GM12878 (cell line): Measurements from ENCODE around the gene NEAT1. TPM values are rescaled to one million over a fixed set of nuclear protein-coding genes. Genes with fewer than 3 reads are reported as not detected.

Experiments used
- ATAC-seq: fragments of 200-7000 bp; cut with Tn5 transposase; 3 replicates; pipeline ENCODE4 v1.9.1; 2020; ENCODE audit warnings: mild to moderate bottlenecking, moderate library complexity
- BruUV-seq: library from RNA; stranded (reverse); fragments of 400-500 nt; replicated peaks from 2 replicates; lab custom pipeline; 2021; lab: Mats Ljungman, UMichigan
- CTCF ChIA-PET: fragments of 300-600 bp; sonication (Branson Sonifier 250); formaldehyde crosslinking; extraction: SDS; loops from one replicate; lab custom pipeline; 2021; ENCODE audit warnings: inconsistent platforms; lab: Yijun Ruan, JAX
- POLR2A ChIA-PET: fragments of 350-600 bp; formaldehyde crosslinking; extraction: SDS; loops from one replicate; lab custom pipeline; 2021; ENCODE audit warnings: inconsistent platforms; lab: Charles Lee
- RAD21 ChIA-PET: fragments of 300-600 bp; sonication (Branson Sonifier 250); formaldehyde crosslinking; loops from one replicate; lab custom pipeline; 2023; ENCODE audit warnings: antibody characterized with exemption; ENCODE audit not compliant: unreplicated experiment; lab: Charles Lee
- SMC1A ChIA-PET: fragments of 300-600 bp; sonication (Branson Sonifier 250); formaldehyde crosslinking; loops from one replicate; lab custom pipeline; 2023; ENCODE audit not compliant: unreplicated experiment, uncharacterized antibody; lab: Charles Lee
- DNase-seq: peaks from one replicate; pipeline ENCODE4 v3.0.0-alpha.2; 2011; ENCODE audit warnings: low read depth, low spot score
- FAIRE-seq: peaks from 3 replicates; lab custom pipeline; 2011; peaks lifted over from hg19 to GRCh38; lab: Jason Lieb, UNC
- H2AFZ ChIP-seq: 2 replicates; pipeline ENCODE4 v1.6.0; 2011; ENCODE audit warnings: low read depth, low read length, control low read depth; ENCODE audit not compliant: control insufficient read depth
- H3K27ac ChIP-seq: 2 replicates; pipeline ENCODE4 v1.5.1; 2011; ENCODE audit warnings: control low read depth; ENCODE audit not compliant: control insufficient read depth, insufficient read depth
- H3K27me3 ChIP-seq, 2 experiments: replicated peaks in 1 of 2; 2 replicates each; pipeline versions ENCODE4 v1.6.0 to v1.6.1; 2011; ENCODE audit warnings: low read length in 1 of 2; ENCODE audit not compliant: control insufficient read depth in 2 of 2, insufficient read depth in 2 of 2
- H3K36me3 ChIP-seq, 2 experiments: 2 replicates each; pipeline ENCODE4 v1.5.1; 2011; ENCODE audit warnings: low read length in 1 of 2; ENCODE audit not compliant: control insufficient read depth in 2 of 2, insufficient read depth in 2 of 2
- H3K4me1 ChIP-seq: 2 replicates; pipeline ENCODE4 v1.6.1; 2011; ENCODE audit warnings: mild to moderate bottlenecking, low read length, moderate library complexity, mixed read lengths; ENCODE audit not compliant: control insufficient read depth, insufficient read depth
- H3K4me2 ChIP-seq: 2 replicates; pipeline ENCODE4 v1.6.0; 2011; ENCODE audit warnings: control low read depth; ENCODE audit not compliant: control insufficient read depth, insufficient read depth
- H3K4me3 ChIP-seq: fragments of 200-600 bp; sonication (generic); 2 replicates; pipeline ENCODE4 v1.5.1; 2016
- H3K79me2 ChIP-seq: 2 replicates; pipeline ENCODE4 v1.6.0; 2011; ENCODE audit warnings: low read length; ENCODE audit not compliant: control insufficient read depth, insufficient read depth
- H3K9ac ChIP-seq: 2 replicates; pipeline ENCODE4 v1.8.0; 2011; ENCODE audit warnings: low read length, control low read depth, mixed read lengths; ENCODE audit not compliant: control insufficient read depth, insufficient read depth
- H3K9me3 ChIP-seq: replicated peaks from 3 replicates; pipeline ENCODE4 v1.5.1; 2011; ENCODE audit warnings: mild to moderate bottlenecking, low read length; ENCODE audit not compliant: control insufficient read depth, insufficient read depth
- H4K20me1 ChIP-seq: 2 replicates; pipeline ENCODE4 v1.6.0; 2011; ENCODE audit not compliant: control insufficient read depth, insufficient read depth
- ATF7 ChIP-seq: fragments of 450-650 bp; IDR thresholded peaks from 2 replicates; pipeline ENCODE4 v1.6.1; 2016; ENCODE audit warnings: low read depth, mild to moderate bottlenecking
- E4F1 ChIP-seq: fragments of 450-650 bp; IDR thresholded peaks from 2 replicates; pipeline ENCODE4 v1.6.1; 2018; ENCODE audit warnings: borderline replicate concordance, mild to moderate bottlenecking; ENCODE audit not compliant: partially characterized antibody
- ELK1 ChIP-seq: IDR thresholded peaks from 2 replicates; pipeline ENCODE4 v1.6.1; 2012; ENCODE audit warnings: low read depth, low read length, improper control_type of control experiment
- GABPA ChIP-seq: IDR thresholded peaks from 2 replicates; pipeline ENCODE4 v1.6.1; 2014; ENCODE audit warnings: antibody characterized with exemption, low read depth, mild to moderate bottlenecking, inconsistent platforms
- IKZF1 ChIP-seq: fragments of 450-650 bp; conservative IDR thresholded peaks from 2 replicates; pipeline ENCODE4 v1.6.1; 2017; ENCODE audit warnings: antibody characterized with exemption, mild to moderate bottlenecking
- IKZF2 ChIP-seq, 2 experiments: fragments of 450-650 bp; IDR thresholded peaks; 2 replicates each; pipeline ENCODE4 v1.6.1; 2017; ENCODE audit warnings: mild to moderate bottlenecking in 2 of 2, moderate library complexity in 2 of 2
- MEF2A ChIP-seq: IDR thresholded peaks from 2 replicates; pipeline ENCODE4 v1.6.1; 2011; ENCODE audit warnings: low read depth, mild to moderate bottlenecking, low read length, moderate library complexity; ENCODE audit not compliant: insufficient read depth
- PBX3 ChIP-seq: IDR thresholded peaks from 2 replicates; pipeline ENCODE4 v1.6.1; 2011; ENCODE audit warnings: mild to moderate bottlenecking, low read depth, low read length, moderate library complexity; ENCODE audit not compliant: insufficient replicate concordance
- POLR2A ChIP-seq: IDR thresholded peaks from 2 replicates; pipeline ENCODE4 v1.6.1; 2011; ENCODE audit warnings: low read depth, mild to moderate bottlenecking, low read length
- POLR2AphosphoS2 ChIP-seq: IDR thresholded peaks from 2 replicates; pipeline ENCODE4 v1.6.1; 2011; ENCODE audit warnings: low read depth, mild to moderate bottlenecking, low read length, improper control_type of control experiment, moderate library complexity
- POU2F2 ChIP-seq: IDR thresholded peaks from 3 replicates; pipeline ENCODE4 v1.6.1; 2011; ENCODE audit warnings: low read depth, mild to moderate bottlenecking, low read length, borderline replicate concordance
- RBBP5 ChIP-seq: fragments of 200-600 bp; sonication (generic); conservative IDR thresholded peaks from 2 replicates; pipeline ENCODE4 v1.6.1; 2016
- SMAD1 ChIP-seq: fragments of 450-650 bp; IDR thresholded peaks from 2 replicates; pipeline ENCODE4 v1.6.1; 2018; ENCODE audit warnings: mild to moderate bottlenecking, low read depth; ENCODE audit not compliant: partially characterized antibody
- SP1 ChIP-seq: IDR thresholded peaks from one replicate; pipeline ENCODE4 v1.6.1; 2011; ENCODE audit warnings: low read depth, low read length
- TCF3 ChIP-seq: IDR thresholded peaks from 2 replicates; pipeline ENCODE4 v1.6.1; 2012; ENCODE audit warnings: low read depth, mild to moderate bottlenecking, low read length, borderline replicate concordance; ENCODE audit not compliant: insufficient read depth
- WGBS: methylation state at CpG from one replicate; pipeline ENCODE4 v1.1.6; 2016; ENCODE audit warnings: low lambda C conversion rate; ENCODE audit not compliant: insufficient replicate concordance, insufficient coverage; ENCODE audit errors: missing lambda C conversion rate; 5-methylcytosine and 5-hydroxymethylcytosine counted together
- in situ Hi-C: fragments of 300-500 bp; cut with MboI; formaldehyde crosslinking; loops from 9 replicates; pipeline ENCODE4 v1.14.3; 2018; ENCODE audit warnings: mixed read lengths
- intact Hi-C: fragments of 100-400 bp; cut with micrococcal nuclease; formaldehyde crosslinking; loops from one replicate; pipeline ENCODE4 v1.14.2; 2022; ENCODE audit not compliant: unreplicated experiment
- polyA plus RNA-seq, 11 experiments: library from polyadenylated mRNA; depleted of rRNA in 4 of 11; unstranded in 6 of 11; stranded (reverse) in 5 of 11; fragments of >200 nt; fragmentation: Nextera tagmentation in 4 of 11; fragmentation: Illumina TruSeq in 1 of 11; extraction: Ambion mirVana in 4 of 11; extraction: Trizol in 1 of 11; gene quantifications; 1 replicate in 1 of 11; 2 replicates in 10 of 11; pipeline versions ENCODE4 v1.2.1 to v1.2.3, GENCODE V29; 2011 to 2016; ENCODE audit warnings: inconsistent platforms in 2 of 11, missing spikeins in 2 of 11, low read depth in 1 of 11
- total RNA-seq, 4 experiments: library from RNA; depleted of rRNA in 3 of 4; stranded (reverse); fragments of >200 nt in 3 of 4; fragmentation: Illumina TruSeq in 1 of 4; extraction: Trizol in 1 of 4; gene quantifications; 2 replicates each; pipeline versions ENCODE4 v1.2.1 to v1.2.3, GENCODE V29; 2013 to 2021

NEAT1 gene
- total and polyA plus RNA-seq, 10 of the 15 experiments (the other 5 are each of a cell fraction or from before 2014, with no cell fraction given): 13.6 to 328 (median 69.4) TPM

GRCh38 chr11:65429068-65429681, 6.6 kb downstream of the NEAT1 start:
- ChIA-PET SMC1A (interaction anchor here (1.4 kb wide), 1 partner anchor 10 kb away, joined by 3 read pairs; no protein-coding TSS in a partner anchor), RAD21 (interaction anchor here (0.6 to 15.3 kb wide), 4 partner anchors 12 to 80 kb away, joined by 3 to 282 read pairs (median 4); partner anchors contain the start of gene MALAT1), CTCF (interaction anchor here (1.0 to 1.2 kb wide), 2 partner anchors 9 to 50 kb away, joined by 3 to 4 read pairs; no protein-coding TSS in a partner anchor), POLR2A (interaction anchor here (1.1 to 2.5 kb wide), 4 partner anchors 9 to 70 kb away, joined by 3 to 21 read pairs (median 12); partner anchors contain the start of gene MALAT1)
- Histone ChIP-seq H3K9me3 (no peaks in the 10 kb centered on the region), H4K20me1 (peaks cover 10% of the 10 kb centered on the region), H3K27ac (peak overlapping the region; percentile 100), H3K4me1 (peaks cover 38% of the 10 kb centered on the region), H3K4me3 (peak overlapping the region; percentile 95), H2AFZ (no peak overlapping the region), H3K4me2 (peak overlapping the region; percentile 100), H3K79me2 (peaks cover 99% of the 10 kb centered on the region), H3K36me3 (peaks cover 0 to 2% of the 10 kb centered on the region in 2 experiments; a peak in 2 of 4 replicates), H3K27me3 (no peaks in the 10 kb centered on the region), H3K9ac (peak overlapping the region; percentile 58)
- WGBS: under 1% methylated on average over 9 of the region's 9 CpGs
- BruUV-seq: no TSS peak
- intact Hi-C loops: no loop called here
- ATAC-seq (peak; percentile 1; the same call in 2 of the 3 replicates), FAIRE-seq (no peak), DNase-seq (no peak)
- in situ Hi-C loops: loop anchor here (10.0 kb wide), 1 partner anchor 564 kb away; no protein-coding TSS in a partner anchor
- TF ChIP-seq IKZF2 (IDR thresholded peaks at IDR 0.05) (peak; percentile 37 to 38; a peak in 3 of 4 replicates), IKZF1 (no peak), SP1 (no peak), MEF2A (no peak), GABPA (no peak), RBBP5 (no peak), ELK1 (no peak), ATF7 (0 out of 2 replicates have a peak, but pooled peaks have one; percentile 23), POLR2AphosphoS2 (0 out of 2 replicates have a peak, but pooled peaks have one; percentile 54), PBX3 (peak; percentile 60), POLR2A (peak; percentile 46), E4F1 (no peak), TCF3 (peak; percentile 58; the same call in 1 of the 2 replicates), POU2F2 (peak; percentile 73; the same call in 1 of the 3 replicates), SMAD1 (peak; percentile 42)
